ENCODE results near the gene COG1.

The COG1 gene

DNA sequence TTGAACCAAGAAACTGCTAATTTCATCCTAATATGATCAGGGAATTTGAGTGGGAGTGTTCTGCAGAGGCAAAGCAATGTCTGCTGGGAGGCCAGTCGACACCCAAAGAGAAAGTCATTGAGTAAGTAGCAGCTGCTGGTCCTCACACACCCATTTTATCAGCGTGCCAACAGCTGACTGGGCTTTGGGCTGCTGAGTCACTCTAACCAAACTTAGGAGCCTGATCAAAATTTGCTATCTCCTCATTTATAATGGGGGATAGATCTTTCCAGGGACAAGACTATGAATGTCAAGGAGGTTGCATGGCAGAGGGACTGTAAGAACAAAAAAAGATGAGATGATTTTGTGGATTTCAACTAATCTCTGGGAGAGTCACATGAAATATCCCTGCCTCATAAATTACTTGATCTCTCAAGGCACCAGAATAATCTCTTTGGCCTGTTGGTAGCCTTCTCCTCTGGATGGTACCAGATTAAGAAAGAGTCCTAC lies 35.9 kb downstream of the COG1 start:
- DNase-seq (ENCODE audit: low read depth, low spot score): peak; percentile 79

DNA sequence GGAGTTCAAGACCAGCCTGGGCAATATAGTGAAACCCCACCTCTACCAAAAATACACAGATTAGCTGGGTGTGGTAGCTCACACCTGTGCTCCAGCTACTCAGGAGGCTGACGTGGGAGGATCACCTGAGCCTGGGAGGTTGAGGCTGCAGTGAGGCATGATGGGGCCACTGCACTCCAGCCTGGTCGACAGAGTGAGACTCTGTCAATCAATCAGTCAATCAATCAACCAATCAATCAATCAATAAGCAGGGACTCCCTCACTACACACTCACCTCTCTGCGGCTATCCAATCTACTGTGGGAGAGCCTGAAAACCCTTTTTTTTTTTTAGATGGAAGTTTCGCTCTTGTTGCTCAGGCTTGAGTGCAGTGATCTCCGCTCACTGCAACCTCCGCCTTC lies 37.2 kb downstream of the COG1 start:
- no peak for DNase-seq (ENCODE audit: low read depth, low spot score)

DNA sequence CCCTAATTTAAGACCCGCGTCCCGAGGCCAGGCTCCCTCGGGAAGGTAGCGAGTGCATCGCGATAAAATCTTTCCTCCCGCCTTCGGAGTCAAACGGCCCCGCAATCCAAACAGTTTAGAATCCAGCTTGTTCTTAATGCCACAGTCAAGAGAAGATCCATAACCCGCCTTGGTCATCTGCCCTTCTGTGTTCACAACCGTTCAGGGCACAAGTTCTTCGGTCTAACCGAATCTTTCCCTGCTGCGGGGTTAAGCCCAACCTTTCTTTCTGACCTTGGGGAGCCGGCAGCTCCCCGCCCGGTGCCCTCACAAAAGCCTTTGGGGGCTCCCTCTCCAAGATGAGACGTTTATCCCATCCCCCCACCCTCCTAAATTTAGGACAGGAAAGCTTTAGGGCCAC lies 38.5 kb downstream of the COG1 start:
- peak; percentile 41 for DNase-seq (ENCODE audit: low read depth, low spot score)

GRCh38 chr17:73231841-73232586 lies 39.2 kb downstream of the COG1 start:
- DNase-seq (ENCODE audit: low read depth, low spot score): peak; percentile 98

DNA sequence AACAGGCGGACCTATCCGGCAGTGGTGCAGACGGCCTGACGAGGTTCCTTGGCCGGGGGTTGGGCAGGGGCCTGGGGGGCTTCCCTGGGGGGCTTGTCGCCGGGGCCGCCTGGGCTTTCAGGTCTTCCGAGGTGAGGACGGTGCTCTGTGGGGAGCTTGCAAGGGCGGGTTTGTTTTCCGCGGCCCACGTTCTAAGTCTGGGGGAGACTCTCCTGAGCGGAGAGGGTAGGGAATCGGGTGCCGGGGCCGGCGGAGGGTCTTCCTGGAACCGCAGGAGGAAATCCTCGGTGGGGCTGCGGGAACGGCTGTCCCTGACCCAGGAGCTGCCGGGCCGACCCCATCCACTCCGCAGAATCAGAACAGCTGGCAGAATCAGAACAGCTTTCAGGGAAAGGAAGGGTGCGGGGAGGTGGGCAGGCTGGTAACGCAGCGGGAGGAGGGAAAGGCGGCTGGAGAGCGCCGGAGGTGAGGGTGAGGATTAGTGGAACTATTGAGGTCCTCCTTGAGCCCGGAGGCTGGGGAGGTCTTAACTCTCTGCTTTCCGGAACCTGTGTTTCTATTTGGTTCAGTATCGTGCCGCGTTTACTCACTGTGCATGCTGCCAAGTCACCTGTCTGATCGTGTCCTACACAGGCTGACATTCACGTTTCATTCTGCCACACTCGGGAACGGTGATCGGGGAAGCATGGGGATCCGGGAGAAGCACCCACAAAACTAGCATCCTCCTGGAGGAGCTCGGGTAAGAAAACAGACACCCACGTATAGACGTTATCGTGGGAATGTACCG lies 39.9 kb downstream of the COG1 start:
- peak; percentile 68 for DNase-seq (ENCODE audit: low read depth, low spot score)

DNA sequence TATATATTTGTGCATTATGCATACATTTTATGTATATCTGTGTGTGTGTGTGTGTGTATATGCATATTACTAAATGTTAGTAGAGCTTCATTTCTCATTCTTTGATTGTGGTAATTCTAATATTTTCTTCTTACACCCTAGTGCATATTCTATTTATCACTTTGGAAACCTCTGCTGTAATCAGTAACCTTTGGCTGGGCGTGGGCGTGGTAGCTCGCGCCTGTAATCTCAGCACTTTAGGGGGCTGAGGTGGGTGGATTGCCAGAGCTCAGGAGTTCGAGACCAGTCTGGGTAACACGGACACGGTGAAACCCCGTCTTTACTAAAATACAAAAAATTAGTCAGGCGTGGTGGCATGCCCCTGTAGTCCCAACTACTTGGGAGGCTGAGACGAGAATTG lies 41.9 kb downstream of the COG1 start:
- no peak for DNase-seq (ENCODE audit: low read depth, low spot score)

- DNase-seq (ENCODE audit: low read depth, low spot score): no peak
Observed at GRCh38 chr17:73237714-73238113, 44.9 kb downstream of the COG1 start.

GRCh38 chr17:73240561-73240960 lies 47.7 kb downstream of the COG1 start:
- no peak for DNase-seq (ENCODE audit: low read depth, low spot score)

DNA sequence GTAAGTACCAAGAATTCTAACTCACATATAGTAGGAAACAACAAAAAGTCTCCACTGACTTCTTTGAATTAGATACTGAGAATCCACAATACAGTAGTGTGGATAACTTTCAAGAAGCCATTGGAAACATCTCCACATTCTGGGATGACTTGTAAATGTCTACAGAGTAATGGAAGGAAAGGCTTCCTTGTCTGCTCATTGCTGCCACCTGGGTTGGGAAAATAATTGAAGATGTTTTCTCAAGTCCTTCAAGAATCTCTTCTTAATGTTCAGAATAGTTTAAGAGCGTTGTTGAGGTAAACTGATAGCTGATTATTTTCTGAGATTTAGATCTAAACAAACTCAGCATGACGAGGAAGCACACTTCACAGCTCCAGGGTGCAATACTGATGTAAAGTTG lies 54.9 kb downstream of the COG1 start:
- DNase-seq (ENCODE audit: low read depth, low spot score): no peak

- no peak for DNase-seq (ENCODE audit: low read depth, low spot score)
Observed at GRCh38 chr17:73248532-73248931, 55.7 kb downstream of the COG1 start.

DNA sequence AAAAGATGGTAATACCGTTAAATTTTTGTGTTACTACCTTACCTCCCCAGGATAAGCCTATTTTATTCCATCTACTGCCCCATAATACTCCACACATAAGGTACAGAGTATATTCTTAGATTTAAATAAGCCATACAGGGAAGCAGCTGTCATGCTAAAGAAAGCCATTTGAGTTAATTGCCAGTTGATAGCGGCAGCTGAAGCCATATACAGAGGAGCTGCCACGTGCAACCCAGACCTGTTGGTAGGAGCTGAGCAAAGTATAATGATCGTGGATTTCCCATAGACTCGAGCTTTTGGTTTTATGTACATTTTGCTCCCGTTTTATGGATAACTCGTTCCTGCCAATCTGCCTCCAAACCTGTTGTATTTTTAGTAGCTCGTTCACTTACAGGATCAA lies 56.8 kb downstream of the COG1 start:
- no peak for DNase-seq (ENCODE audit: low read depth, low spot score)

- DNase-seq (ENCODE audit: low read depth, low spot score): no peak
Observed at GRCh38 chr17:73250851-73251640, 58.2 kb downstream of the COG1 start.

DNA sequence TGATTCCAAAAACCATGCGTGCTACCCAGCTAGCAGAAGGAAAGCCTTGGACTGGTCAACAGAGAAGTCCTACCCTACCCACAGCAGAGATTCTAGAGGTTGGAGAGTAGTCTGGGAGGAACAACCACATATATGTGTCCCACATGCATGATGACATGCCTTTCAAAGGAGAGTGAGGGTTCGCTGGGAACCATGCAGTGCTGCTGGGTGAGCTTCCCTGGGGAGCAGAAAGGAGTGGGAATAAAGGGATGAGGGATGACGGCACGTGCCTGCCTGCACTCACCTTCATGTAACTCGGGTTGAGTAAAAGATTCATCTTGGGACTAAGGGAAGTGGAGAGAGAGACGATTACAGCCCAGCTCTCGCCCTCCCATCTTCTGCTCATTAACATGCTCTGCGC lies 59.0 kb downstream of the COG1 start:
- DNase-seq (ENCODE audit: low read depth, low spot score): no peak

GRCh38 chr17:73255671-73256181 lies 62.9 kb downstream of the COG1 start:
- DNase-seq (ENCODE audit: low read depth, low spot score): peak; percentile 67

DNA sequence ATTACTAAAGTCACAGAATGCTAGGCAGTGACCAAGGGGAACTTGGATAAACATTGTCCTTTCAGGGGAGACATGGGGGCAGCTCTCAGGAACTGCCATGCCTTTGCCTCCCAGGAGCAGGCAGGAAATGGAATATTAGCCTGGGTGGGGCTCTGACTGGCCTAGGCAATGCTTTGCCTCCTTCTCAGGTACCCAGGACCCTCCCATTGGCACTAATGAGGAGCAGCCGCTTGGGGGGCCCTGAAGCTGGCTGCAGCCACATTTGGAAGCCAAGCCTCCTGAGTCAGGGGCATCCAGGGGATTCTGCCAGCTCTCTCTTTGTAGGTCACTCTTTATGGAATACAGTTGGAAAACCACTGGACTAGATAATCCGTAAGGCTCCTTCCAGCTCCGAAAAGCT lies 63.4 kb downstream of the COG1 start:
- no peak for DNase-seq (ENCODE audit: low read depth, low spot score)

GRCh38 chr17:73257516-73257915 lies 64.7 kb downstream of the COG1 start:
- peak; percentile 41 for DNase-seq (ENCODE audit: low read depth, low spot score)

All from astrocyte of the hippocampus (primary cell).